Spleen (tissue), 11 donors: ENCODE data around the gene SLCO4A1. TPM values are rescaled to one million over a fixed set of nuclear protein-coding genes. Genes with fewer than 3 reads are reported as not detected.
A peak's percentile ranks its signal among the peaks of the same experiment; 100 is the strongest.

Experiments used
- DNase-seq: peaks from one replicate; pipeline ENCODE4 v3.0.0-alpha.2; 2020
- H3K27ac ChIP-seq, 8 donors: fragments of 200-600 bp; sonication (generic) in 7 of 8; 1 replicate in 4 of 8; 2 replicates in 4 of 8; pipeline versions ENCODE4 v1.5.0 to v1.8.0; 2016 to 2021; ENCODE audit warnings: inconsistent platforms in 4 of 8, mild to moderate bottlenecking in 4 of 8, moderate library complexity in 1 of 8
- H3K27me3 ChIP-seq, 7 donors: fragments of 200-600 bp; sonication (generic) in 6 of 7; replicated peaks in 1 of 7; 1 replicate in 4 of 7; 2 replicates in 3 of 7; pipeline versions ENCODE4 v1.5.0 to v1.8.0; 2016 to 2021; ENCODE audit warnings: inconsistent platforms in 3 of 7, mild to moderate bottlenecking in 1 of 7
- H3K36me3 ChIP-seq, 6 donors: fragments of 200-600 bp; sonication (generic) in 5 of 6; 1 replicate in 4 of 6; 2 replicates in 2 of 6; pipeline versions ENCODE4 v1.5.0 to v1.8.0; 2016 to 2021; ENCODE audit warnings: inconsistent platforms in 2 of 6
- H3K4me1 ChIP-seq, 6 donors: fragments of 200-600 bp; sonication (generic) in 5 of 6; 1 replicate in 3 of 6; 2 replicates in 3 of 6; pipeline versions ENCODE4 v1.5.0 to v1.8.0; 2016 to 2021; ENCODE audit warnings: inconsistent platforms in 3 of 6
- H3K4me3 ChIP-seq, 8 donors: fragments of 200-600 bp; sonication (generic) in 7 of 8; 1 replicate in 4 of 8; 2 replicates in 4 of 8; pipeline versions ENCODE4 v1.5.0 to v1.8.0; 2016 to 2021; ENCODE audit warnings: inconsistent platforms in 4 of 8, mild to moderate bottlenecking in 4 of 8, moderate library complexity in 2 of 8
- H3K9me3 ChIP-seq, 8 donors: fragments of 200-600 bp; sonication (generic) in 7 of 8; 1 replicate in 4 of 8; 2 replicates in 4 of 8; pipeline versions ENCODE4 v1.5.0 to v1.8.0; 2016 to 2021; ENCODE audit warnings: inconsistent platforms in 4 of 8
- POLR2A ChIP-seq, 3 donors: fragments of 450-650 bp; IDR thresholded peaks; one replicate each; pipeline ENCODE4 v1.5.1; 2017; ENCODE audit warnings: antibody characterized with exemption in 3 of 3, mild to moderate bottlenecking in 1 of 3
- POLR2AphosphoS5 ChIP-seq, 3 donors: sonication (generic); formaldehyde crosslinking; IDR thresholded peaks; one replicate each; pipeline ENCODE4 v1.5.1; 2017; ENCODE audit warnings: antibody characterized with exemption in 3 of 3
- WGBS, 5 donors: extraction: QIAGEN DNeasy Blood & Tissue Kit in 3 of 5; methylation state at CpG; one replicate each; pipeline versions ENCODE4 v1.1.5 to v1.1.7; 2013 to 2018; 5-methylcytosine and 5-hydroxymethylcytosine counted together
- intact Hi-C: fragments of 100-400 bp; cut with DNase I; formaldehyde crosslinking; loops from one replicate; pipeline ENCODE4 v1.15.0; 2023; ENCODE audit warnings: low total_unique reads
- polyA plus RNA-seq, 3 donors: library from polyadenylated mRNA; stranded (reverse); fragments of 200-250 nt; gene quantifications; one replicate each; pipeline ENCODE4 v1.2.1, GENCODE V29; 2013
- total RNA-seq, 7 donors: library from RNA; depleted of rRNA in 3 of 7; stranded (reverse); fragments of >200 nt in 3 of 7; fragmentation: NEBNext Ultra II Directional in 4 of 7; extraction: Animal tissue kit (Norgen Biotek cat#: 25700) in 4 of 7; gene quantifications; one replicate each; pipeline versions ENCODE4 v1.1.0 to v1.2.1, GENCODE V29; 2016 to 2021
- TF ChIP-seq, protein P1 (sequence below), 11 experiments: fragments of 200-600 bp in 7 of 11; fragments of 450-650 bp in 4 of 11; sonication (generic) in 4 of 11; IDR thresholded peaks in 8 of 11; conservative IDR thresholded peaks in 3 of 11; 1 replicate in 7 of 11; 2 replicates in 4 of 11; pipeline versions ENCODE4 v1.4.0 to v1.8.0; 2016 to 2021; ENCODE audit warnings: antibody characterized with exemption in 11 of 11, inconsistent platforms in 4 of 11, mild to moderate bottlenecking in 1 of 11
- donor health status: healthy with polysubstance abuse.
- donor health status: DM: no; HTN: no; CAD: no; lungs with moderate emphysema.
- donor health status: DM: no; HTN: no; CAD: no.
- donor health status: Bipolar disorder and iron deficiency.
- donor health status: healthy.
- donor health status: DM: no; HTN: no; CAD: no.
- donor health status: DM: yes; HTN: yes; CAD: no.

The SLCO4A1 gene
- total and polyA plus RNA-seq, 10 donors: 2.9 to 16.3 (median 7.0) TPM

DNA sequence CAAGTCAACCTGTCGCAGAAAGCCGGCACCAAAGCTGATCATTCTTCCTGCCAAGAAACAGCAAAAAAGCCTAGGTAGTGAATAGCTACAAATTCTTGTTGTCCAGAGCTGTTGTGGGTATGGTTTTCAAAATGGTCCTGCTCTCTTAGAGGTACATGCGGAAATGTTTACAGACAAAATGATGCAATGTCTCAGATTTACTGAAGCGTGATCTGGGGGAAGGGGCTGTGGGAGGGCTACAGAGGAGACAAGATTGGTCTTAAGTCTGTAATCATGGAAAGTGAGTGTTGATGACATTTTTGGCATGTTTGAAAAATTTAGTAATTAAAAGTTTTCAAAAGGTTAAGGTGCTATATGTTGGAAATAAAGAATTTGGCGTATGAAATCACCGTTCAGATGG lies 72.5 kb downstream of the SLCO4A1 start:
- TF ChIP-seq POLR2A (IDR thresholded peaks at IDR 0.05) (no peak), POLR2AphosphoS5 (IDR thresholded peaks at IDR 0.05) (no peak)
- TF ChIP-seq, protein P1, sequence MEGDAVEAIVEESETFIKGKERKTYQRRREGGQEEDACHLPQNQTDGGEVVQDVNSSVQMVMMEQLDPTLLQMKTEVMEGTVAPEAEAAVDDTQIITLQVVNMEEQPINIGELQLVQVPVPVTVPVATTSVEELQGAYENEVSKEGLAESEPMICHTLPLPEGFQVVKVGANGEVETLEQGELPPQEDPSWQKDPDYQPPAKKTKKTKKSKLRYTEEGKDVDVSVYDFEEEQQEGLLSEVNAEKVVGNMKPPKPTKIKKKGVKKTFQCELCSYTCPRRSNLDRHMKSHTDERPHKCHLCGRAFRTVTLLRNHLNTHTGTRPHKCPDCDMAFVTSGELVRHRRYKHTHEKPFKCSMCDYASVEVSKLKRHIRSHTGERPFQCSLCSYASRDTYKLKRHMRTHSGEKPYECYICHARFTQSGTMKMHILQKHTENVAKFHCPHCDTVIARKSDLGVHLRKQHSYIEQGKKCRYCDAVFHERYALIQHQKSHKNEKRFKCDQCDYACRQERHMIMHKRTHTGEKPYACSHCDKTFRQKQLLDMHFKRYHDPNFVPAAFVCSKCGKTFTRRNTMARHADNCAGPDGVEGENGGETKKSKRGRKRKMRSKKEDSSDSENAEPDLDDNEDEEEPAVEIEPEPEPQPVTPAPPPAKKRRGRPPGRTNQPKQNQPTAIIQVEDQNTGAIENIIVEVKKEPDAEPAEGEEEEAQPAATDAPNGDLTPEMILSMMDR (IDR thresholded peaks at IDR 0.05 in 8 of 11, conservative IDR thresholded peaks at IDR 0.05 in 3 of 11): no peak
- Histone ChIP-seq H3K4me1 (peaks cover 0 to 23% (median 0%) of the 10 kb centered on the region in 6 donors), H3K27ac (no peak overlapping the region), H3K4me3 (no peak overlapping the region), H3K27me3 (peaks cover 0 to 55% (median 20%) of the 10 kb centered on the region in 7 donors), H3K36me3 (no peaks in the 10 kb centered on the region), H3K9me3 (peaks cover 0 to 7% (median 4%) of the 10 kb centered on the region in 8 donors)
- intact Hi-C loops: no loop called here
- WGBS, 5 donors: 84 to 96% (median 91%) methylated on average over 6 of the region's 6 CpGs
- DNase-seq: no peak

DNA sequence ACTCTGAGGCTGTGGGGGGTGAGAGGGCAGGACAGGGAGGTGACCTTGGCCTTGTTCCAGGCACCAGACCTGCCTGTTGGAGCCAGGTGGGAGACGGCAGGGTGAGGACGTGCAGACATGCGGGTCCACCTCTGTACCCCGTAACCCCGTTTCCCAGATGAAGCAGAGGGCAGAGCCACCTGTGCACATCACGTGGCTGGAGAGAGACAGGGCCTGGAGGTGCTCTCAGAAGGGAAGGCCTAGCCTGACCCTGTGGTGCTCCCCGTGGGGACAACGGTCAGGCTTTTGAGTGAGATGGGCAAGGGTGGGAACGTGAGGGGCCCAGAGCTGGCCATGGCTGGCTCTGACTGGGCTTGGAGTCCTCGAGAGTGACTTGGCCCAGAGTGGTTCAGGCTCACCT lies 72.9 kb downstream of the SLCO4A1 start:
- Histone ChIP-seq H3K27me3 (peaks cover 0 to 51% (median 15%) of the 10 kb centered on the region in 7 donors), H3K36me3 (no peaks in the 10 kb centered on the region), H3K9me3 (peaks cover 0 to 11% (median 8%) of the 10 kb centered on the region in 8 donors), H3K4me3 (no peak overlapping the region), H3K4me1 (peaks cover 0 to 23% (median 0%) of the 10 kb centered on the region in 6 donors), H3K27ac (no peak overlapping the region)
- intact Hi-C loops: no loop called here
- TF ChIP-seq, protein P1 (IDR thresholded peaks at IDR 0.05 in 8 of 11, conservative IDR thresholded peaks at IDR 0.05 in 3 of 11): no peak
- TF ChIP-seq POLR2AphosphoS5 (IDR thresholded peaks at IDR 0.05): no peak
- no peak for TF ChIP-seq POLR2A (IDR thresholded peaks at IDR 0.05)
- WGBS, 5 donors: 81 to 93% (median 89%) methylated on average over 9 to 10 of the region's 10 CpGs
- no peak for DNase-seq

DNA sequence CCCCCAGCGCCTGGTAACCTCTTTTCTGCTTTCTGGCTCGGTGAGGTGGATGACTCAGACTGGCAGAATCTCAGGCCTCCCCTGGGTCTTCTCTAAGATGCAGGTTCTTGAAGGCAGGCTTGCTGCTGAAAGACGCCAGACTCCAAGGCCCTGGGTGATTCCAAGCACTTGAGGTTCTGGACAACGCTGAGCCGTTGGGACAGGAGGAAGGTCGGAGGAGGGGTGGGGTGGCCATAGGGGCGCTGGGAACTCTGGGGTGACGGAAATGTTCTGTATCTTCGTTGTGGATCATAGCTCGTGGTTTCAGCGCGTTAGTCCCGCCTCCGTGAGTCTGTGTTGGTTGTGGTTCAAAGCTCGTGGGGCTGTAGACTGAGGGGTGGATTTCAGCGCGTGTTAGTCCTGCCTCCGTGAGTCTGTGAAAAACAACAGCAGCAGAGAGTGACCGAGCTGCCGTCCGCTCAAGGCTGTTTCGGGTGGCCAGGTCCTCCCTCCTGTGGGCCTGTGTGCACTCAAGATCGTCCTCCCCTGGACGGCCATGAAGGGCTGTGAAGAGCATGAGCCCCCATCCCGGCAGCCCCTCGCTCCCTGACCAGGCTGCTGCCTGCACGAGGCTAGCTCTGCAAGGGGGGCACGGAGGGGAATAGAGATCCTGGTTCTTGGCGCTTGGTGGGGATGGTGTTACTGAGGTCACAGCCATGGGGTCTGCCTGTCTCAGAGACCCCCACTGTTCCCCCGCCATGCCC lies 74.1 kb downstream of the SLCO4A1 start:
- no peak overlapping the region for H3K4me3 ChIP-seq
- peaks cover 0 to 23% (median 20%) of the 10 kb centered on the region in 8 donors for H3K9me3 ChIP-seq
- 53 to 63% (median 61%) methylated on average over 21 to 30 of the region's 30 CpGs for WGBS, 5 donors
- intact Hi-C loops: no loop called here
- peak overlapping the region in 1 of 8 donors; percentile 11 for H3K27ac ChIP-seq
- peaks cover 0 to 40% (median 5%) of the 10 kb centered on the region in 7 donors for H3K27me3 ChIP-seq
- DNase-seq: no peak
- no peaks in the 10 kb centered on the region for H3K36me3 ChIP-seq
- peaks cover 0 to 12% (median 0%) of the 10 kb centered on the region in 6 donors for H3K4me1 ChIP-seq
- TF ChIP-seq POLR2A (IDR thresholded peaks at IDR 0.05) (no peak), POLR2AphosphoS5 (IDR thresholded peaks at IDR 0.05) (no peak)
- TF ChIP-seq, protein P1 (IDR thresholded peaks at IDR 0.05 in 8 of 11, conservative IDR thresholded peaks at IDR 0.05 in 3 of 11): no peak

DNA sequence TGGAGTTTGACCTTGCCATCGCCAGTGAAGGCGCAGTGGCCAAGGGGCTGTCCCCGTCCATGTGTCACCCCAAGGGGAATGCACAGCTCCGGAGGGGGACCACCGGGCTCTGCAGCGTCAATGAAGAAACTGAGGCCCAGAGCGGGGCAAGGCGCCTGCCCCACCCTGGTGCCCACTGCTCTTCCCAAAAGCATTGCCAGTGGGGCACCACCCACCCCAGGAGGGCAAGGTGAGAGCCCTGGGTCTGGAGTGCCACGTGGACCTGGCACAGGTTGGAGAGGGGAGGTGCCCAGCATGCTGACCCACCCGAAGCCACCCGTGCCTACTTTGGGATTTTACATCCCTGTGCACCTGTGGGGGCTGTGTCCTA lies 74.6 kb downstream of the SLCO4A1 start:
- intact Hi-C loops: no loop called here
- WGBS, 5 donors: 85 to 94% (median 91%) methylated on average over 7 to 11 of the region's 11 CpGs
- TF ChIP-seq POLR2A (IDR thresholded peaks at IDR 0.05) (no peak), POLR2AphosphoS5 (IDR thresholded peaks at IDR 0.05) (no peak)
- TF ChIP-seq, protein P1 (IDR thresholded peaks at IDR 0.05 in 8 of 11, conservative IDR thresholded peaks at IDR 0.05 in 3 of 11): no peak
- H3K36me3 ChIP-seq: no peaks in the 10 kb centered on the region
- H3K4me3 ChIP-seq: no peak overlapping the region
- H3K27ac ChIP-seq: no peak overlapping the region
- DNase-seq: no peak
- H3K4me1 ChIP-seq: peaks cover 0 to 7% (median 0%) of the 10 kb centered on the region in 6 donors
- H3K27me3 ChIP-seq: peaks cover 0 to 34% (median 5%) of the 10 kb centered on the region in 7 donors
- H3K9me3 ChIP-seq: peaks cover 0 to 28% (median 25%) of the 10 kb centered on the region in 8 donors
